Osteocyte (in vitro differentiated cells): Measurements from ENCODE around the gene TCP11X2. TPM values are rescaled to one million over a fixed set of nuclear protein-coding genes. Genes with fewer than 3 reads are reported as not detected.
"Not testable (repeated sequence)": the region's sequence is repeated elsewhere in the genome, so short reads cannot be mapped to it uniquely, and the experiment has no call there.

Experiments
- DNase-seq: peaks from one replicate; pipeline ENCODE4 v3.0.0; 2021; ENCODE audit warnings: mixed read lengths; ENCODE audit not compliant: unreplicated experiment; ENCODE audit errors: extremely low spot score
- H3K27ac Mint-ChIP-seq: one replicate; pipeline ENCODE4 v1.8.0; 2021; ENCODE audit warnings: mild to moderate bottlenecking, mixed read lengths; ENCODE audit not compliant: unreplicated experiment
- H3K27me3 Mint-ChIP-seq: one replicate; pipeline ENCODE4 v1.8.0; 2021; ENCODE audit warnings: mixed read lengths; ENCODE audit not compliant: unreplicated experiment
- H3K36me3 Mint-ChIP-seq: one replicate; pipeline ENCODE4 v1.8.0; 2021; ENCODE audit warnings: mixed read lengths; ENCODE audit not compliant: unreplicated experiment
- H3K4me1 Mint-ChIP-seq: one replicate; pipeline ENCODE4 v1.8.0; 2021; ENCODE audit warnings: mixed read lengths; ENCODE audit not compliant: unreplicated experiment
- H3K4me3 Mint-ChIP-seq: one replicate; pipeline ENCODE4 v1.8.0; 2021; ENCODE audit warnings: mild to moderate bottlenecking, moderate library complexity, mixed read lengths; ENCODE audit not compliant: unreplicated experiment
- H3K9me3 Mint-ChIP-seq: one replicate; pipeline ENCODE4 v1.8.0; 2021; ENCODE audit warnings: mixed read lengths; ENCODE audit not compliant: unreplicated experiment
- CTCF ChIP-seq: fragments of 200-600 bp; sonication (generic); IDR thresholded peaks from 2 replicates; pipeline ENCODE4 v1.5.0; 2021; ENCODE audit warnings: antibody characterized with exemption, mild to moderate bottlenecking, moderate library complexity
- total RNA-seq: library from RNA; stranded (reverse); gene quantifications from 2 replicates; pipeline ENCODE4 v1.2.1, GENCODE V29; 2021

The TCP11X2 gene
- total RNA-seq, 1 donor from 2014 or later: not detected

- H3K9me3 Mint-ChIP-seq: peaks cover 5% of the 10 kb centered on the region
- DNase-seq: no peak
These were observed 20.2 kb upstream of the TCP11X2 start for GRCh38 chrX:102491766-102492165.

GRCh38 chrX:102478765-102479164, 7.2 kb upstream of the TCP11X2 start:
- H3K27ac Mint-ChIP-seq, DNase-seq, H3K27me3 Mint-ChIP-seq, H3K4me1 Mint-ChIP-seq, H3K9me3 Mint-ChIP-seq, H3K36me3 Mint-ChIP-seq, H3K4me3 Mint-ChIP-seq: not testable (repeated sequence)

More at GRCh38 chrX:102491766-102492165, 20.2 kb upstream of the TCP11X2 start:
- H3K4me3 Mint-ChIP-seq: peak overlapping the region; percentile 46
- H3K27ac Mint-ChIP-seq: no peak overlapping the region
- no peaks in the 10 kb centered on the region for H3K36me3 Mint-ChIP-seq
- H3K4me1 Mint-ChIP-seq: peaks cover 4% of the 10 kb centered on the region
- peaks cover 4% of the 10 kb centered on the region for H3K27me3 Mint-ChIP-seq
- no peak for TF ChIP-seq CTCF

- not testable (repeated sequence) for H3K36me3 Mint-ChIP-seq, H3K4me1 Mint-ChIP-seq, H3K9me3 Mint-ChIP-seq, H3K27ac Mint-ChIP-seq, H3K27me3 Mint-ChIP-seq, H3K4me3 Mint-ChIP-seq, DNase-seq
These were observed 1.4 kb downstream of the TCP11X2 start for GRCh38 chrX:102470215-102470614.

- not testable (repeated sequence) for H3K27ac Mint-ChIP-seq, H3K36me3 Mint-ChIP-seq, H3K4me3 Mint-ChIP-seq, H3K4me1 Mint-ChIP-seq, H3K9me3 Mint-ChIP-seq, DNase-seq, H3K27me3 Mint-ChIP-seq
These were observed 13.0 kb downstream of the TCP11X2 start for GRCh38 chrX:102458615-102459014.

- DNase-seq, H3K4me3 Mint-ChIP-seq, H3K27ac Mint-ChIP-seq, H3K4me1 Mint-ChIP-seq, H3K9me3 Mint-ChIP-seq, H3K36me3 Mint-ChIP-seq, H3K27me3 Mint-ChIP-seq: not testable (repeated sequence)
These were observed 31.7 kb downstream of the TCP11X2 start, which contains the start of gene NXF2B for GRCh38 chrX:102439908-102440307. Gene NXF2B, minus strand, starts transcription at chrX:102440008. Its CDS starts 59,972 bp downstream, at chrX:102380036.

GRCh38 chrX:102414493-102414892, 57.1 kb downstream of the TCP11X2 start:
- not testable (repeated sequence) for H3K27me3 Mint-ChIP-seq, DNase-seq, H3K27ac Mint-ChIP-seq, H3K4me3 Mint-ChIP-seq, H3K9me3 Mint-ChIP-seq, H3K36me3 Mint-ChIP-seq, H3K4me1 Mint-ChIP-seq

Other genes starting within 250 kb of the TCP11X2 start
- gene NXF2, start 224.6 kb downstream of the TCP11X2 start, total RNA-seq: not detected in 2 replicates
- not detected in 2 replicates for gene NXF2B, start 31.8 kb downstream of the TCP11X2 start, total RNA-seq
- gene TMSB15A, start 44.9 kb upstream of the TCP11X2 start, total RNA-seq: 5.9 and 6.6 TPM in 2 replicates
- gene ARMCX5, start 127.7 kb upstream of the TCP11X2 start, total RNA-seq: 14.3 and 17.2 TPM in 2 replicates
- 3.3 and 3.5 TPM in 2 replicates for gene GPRASP1, start 179.7 kb upstream of the TCP11X2 start, total RNA-seq
- 10.6 and 11.0 TPM in 2 replicates for gene GPRASP2, start 240.6 kb upstream of the TCP11X2 start, total RNA-seq
- 4.9 and 5.6 TPM in 2 replicates for gene GPRASP3, start 248.9 kb upstream of the TCP11X2 start, total RNA-seq